HTERT RPE-1 (cell line): ENCODE data around the gene ANO9.

Experiments
- in situ Hi-C: fragments of 300-500 bp; cut with MboI; formaldehyde crosslinking; loops from 4 replicates; pipeline ENCODE4 v1.14.3; 2020; ENCODE audit warnings: low sequenced_read_pairs

ANO9 gene

DNA sequence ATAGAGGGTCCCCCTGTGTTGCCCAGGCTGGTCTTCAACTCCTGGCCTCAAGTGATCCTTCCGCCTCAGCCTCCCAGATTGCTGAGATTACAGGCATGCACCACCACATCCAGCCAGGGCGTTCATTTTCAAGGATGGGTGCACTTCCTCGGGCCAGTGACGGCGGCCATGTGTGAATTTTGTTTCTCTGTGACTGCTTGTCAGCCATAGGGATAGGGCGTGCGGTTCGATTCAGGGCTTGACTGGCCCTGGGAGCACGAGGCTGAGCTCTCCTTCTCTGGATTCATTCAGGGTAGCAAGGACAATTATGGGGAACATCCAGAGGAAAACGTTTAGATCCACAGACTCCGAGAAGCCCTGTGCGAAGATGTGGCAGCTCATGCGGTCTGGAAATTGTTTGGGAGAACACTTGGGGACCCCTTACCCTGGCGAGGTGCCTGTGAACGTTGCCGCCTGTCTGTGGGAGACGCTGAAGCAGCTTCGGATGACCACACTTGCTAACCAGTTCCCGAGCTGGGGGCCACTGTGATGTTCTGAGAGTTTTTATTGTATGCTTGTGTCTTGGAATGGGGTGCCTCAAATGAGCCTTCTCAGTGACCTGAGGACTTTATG lies 11.2 kb upstream of the ANO9 start:
- in situ Hi-C loops: no loop called here

DNA sequence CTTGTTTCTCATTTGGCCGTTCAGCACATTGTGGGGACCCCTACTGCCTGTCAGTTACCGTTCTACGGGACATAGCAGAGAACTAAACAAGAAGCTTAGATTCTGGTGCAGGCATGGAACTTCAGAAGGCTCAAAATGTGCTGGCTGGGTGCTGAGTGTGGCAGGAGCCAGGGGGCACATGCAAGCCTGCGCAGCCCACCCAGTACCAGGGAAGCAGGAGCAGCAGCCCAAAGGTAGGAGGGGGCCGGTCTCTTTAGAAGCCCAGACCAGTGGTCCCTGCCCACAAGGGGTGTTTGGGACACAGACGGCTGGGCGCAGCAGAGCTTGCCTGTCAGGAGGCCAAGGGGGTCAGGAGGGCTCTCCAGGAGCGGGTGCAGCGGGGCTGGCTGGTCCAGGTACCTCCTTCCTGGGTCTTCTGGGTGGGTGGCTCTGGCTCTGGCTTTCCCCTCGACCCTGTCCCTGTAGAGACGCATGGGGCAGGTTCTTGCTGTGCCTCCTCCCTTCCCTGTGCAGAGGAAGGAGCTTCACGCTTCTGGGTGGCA lies 10.5 kb upstream of the ANO9 start:
- in situ Hi-C loops: no loop called here

DNA sequence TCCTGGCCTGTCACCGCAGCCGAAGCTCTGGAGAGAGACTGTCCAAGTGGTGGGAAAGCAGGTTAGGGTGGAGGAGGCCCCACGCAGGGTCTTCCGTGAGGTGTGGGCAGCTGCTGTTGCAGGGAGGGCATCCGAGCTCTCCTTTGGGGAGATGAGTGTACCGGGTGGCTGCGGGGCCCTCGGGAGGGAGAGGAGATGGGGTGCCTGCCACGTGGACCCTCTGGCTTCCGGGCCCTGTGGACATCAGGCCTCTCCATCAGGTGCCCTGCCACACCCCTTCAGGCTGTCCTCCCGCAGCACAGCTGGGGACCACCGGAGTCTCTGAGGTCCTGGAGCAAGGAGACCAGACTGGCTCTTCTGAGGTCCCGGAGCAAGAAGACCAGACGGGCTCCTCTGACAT lies 9.9 kb upstream of the ANO9 start:
- in situ Hi-C loops: no loop called here

DNA sequence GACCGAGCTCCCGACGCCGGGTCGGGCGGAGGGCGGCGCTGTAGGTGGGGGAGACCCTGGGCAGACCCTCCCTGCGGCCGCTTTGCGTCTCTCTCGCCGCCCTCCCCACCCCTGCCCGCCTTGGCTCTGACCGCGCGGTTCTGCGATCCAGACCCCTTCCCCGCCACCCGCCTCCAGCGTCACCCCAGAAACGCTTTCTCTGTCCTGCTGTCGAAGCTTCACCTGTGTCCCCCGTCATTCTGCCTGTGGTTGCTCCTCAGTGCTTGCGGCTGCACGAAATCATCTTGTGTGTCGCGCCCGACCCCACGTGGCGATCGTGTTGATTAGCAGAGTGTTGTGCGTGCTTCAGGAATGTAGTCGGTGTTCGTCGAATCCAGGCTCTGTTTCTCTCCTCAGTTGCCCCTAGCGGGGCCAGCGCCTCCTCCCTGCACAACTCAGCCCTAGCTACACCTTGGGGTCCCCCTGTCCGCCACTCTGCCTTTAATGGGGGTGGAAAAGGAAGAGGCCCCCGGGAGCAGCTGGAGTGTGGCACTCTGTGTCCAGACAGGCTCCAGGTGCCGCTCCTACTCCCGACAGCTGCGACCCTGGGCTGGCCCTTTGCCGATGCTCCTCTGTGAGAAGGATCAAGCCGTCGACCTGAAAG lies 9.1 kb upstream of the ANO9 start:
- in situ Hi-C loops: no loop called here

DNA sequence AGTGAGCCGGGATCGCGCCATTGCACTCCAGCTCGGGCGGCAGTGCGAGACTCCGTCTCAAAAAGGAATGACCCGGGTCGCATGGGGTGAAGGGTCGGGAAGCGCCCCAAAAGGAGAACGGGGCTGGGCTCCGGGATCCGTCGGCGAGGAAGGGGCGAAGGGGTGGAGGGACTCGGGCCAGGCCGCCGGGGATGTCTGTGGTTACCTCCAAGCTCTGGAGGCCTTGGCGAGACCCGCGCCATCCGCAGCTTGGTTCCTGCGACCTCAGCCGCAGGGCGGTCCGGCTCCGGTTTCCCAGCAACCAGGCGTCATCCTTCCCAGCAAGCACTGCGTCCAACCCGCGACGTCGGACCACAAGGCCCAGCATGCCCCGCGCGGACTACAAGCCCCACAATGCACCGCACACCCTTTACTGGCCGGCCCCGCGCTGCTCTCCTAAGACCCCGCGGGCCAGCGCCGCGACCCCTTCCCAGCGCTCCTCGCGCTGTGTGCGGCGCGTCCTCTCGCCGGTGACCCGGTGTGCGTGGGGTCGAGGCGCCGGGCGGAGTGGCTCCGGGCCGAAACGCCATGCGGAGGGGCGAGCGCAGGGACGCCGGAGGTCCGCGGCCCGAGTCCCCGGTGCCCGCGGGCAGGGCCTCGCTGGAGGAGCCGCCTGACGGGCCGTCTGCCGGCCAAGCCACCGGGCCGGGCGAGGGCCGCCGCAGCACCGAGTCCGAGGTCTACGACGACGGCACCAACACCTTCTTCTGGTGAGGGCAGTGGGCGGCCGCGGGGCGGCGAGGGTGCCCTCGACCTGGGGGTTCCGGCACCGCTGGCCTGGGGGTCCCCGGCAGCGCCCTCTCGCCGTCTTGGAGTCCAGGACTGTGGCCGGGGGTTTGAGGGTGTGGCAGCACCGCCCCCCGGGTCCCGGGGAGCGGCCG lies 8.3 kb upstream of the ANO9 start, which contains the start of gene PTDSS2:
Gene PTDSS2, plus strand, starts transcription at position 391 of the 920 bp plus-strand sequence. Its CDS starts 177 bp downstream, at position 568.
- in situ Hi-C loops: no loop called here

DNA sequence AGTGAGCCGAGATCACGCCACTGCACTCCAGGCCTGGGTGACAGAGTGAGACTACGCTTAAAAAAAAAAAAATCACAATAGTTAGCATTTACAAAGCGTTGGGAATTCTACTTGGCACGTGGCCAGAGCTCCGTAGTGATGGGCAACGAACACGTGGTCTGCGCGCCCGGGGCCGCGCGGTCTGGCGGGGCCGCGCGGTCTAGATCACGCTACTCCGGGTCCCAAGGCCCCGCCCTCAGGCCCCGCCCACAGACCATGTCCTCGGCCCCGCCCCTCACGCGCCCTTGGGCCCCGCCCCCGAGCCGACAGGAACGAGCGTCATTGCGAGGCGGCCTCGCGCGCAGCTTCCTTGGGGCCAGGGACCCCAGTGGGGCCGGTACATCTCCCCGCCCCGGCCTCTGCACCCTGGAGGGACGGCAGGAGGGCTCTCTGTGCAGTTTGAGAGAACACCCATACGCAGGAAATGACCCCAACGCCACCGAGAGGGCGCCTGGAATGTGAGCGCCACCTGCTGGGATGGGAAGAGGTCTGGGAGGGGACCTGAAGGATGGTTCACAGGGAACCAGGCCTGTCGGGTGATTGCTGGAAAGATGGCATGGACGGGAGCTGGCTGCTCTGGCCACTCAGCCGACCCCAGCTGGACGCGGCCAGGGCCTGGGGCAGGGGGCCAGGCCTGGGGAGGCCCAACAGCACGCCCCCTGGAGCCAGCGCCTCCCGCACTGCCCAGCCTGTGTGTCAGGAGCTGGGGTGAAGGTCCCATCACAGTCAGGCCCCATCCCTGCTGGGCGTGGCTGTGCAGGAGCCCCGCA lies 6.3 kb upstream of the ANO9 start:
- in situ Hi-C loops: no loop called here

DNA sequence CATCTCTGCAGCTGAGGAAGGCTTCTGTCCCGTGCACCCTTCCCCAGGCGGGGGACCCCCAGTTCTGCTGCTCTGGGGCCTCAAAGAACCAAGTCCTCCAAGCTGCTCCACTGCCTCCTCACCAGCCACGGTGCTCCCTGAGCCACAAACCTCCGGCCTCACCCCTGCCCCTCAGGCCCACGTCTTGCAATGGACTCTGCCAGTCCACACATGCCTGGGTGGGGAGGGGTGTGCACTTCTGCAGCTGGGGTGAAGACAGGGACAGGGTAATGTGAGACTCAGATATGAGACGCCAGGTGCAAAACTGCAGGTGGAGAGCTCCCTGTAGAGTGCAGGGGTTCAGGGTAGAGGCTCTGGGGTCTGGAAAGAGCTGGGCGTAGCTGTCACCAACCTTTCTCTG lies 5.1 kb upstream of the ANO9 start:
- in situ Hi-C loops: no loop called here

DNA sequence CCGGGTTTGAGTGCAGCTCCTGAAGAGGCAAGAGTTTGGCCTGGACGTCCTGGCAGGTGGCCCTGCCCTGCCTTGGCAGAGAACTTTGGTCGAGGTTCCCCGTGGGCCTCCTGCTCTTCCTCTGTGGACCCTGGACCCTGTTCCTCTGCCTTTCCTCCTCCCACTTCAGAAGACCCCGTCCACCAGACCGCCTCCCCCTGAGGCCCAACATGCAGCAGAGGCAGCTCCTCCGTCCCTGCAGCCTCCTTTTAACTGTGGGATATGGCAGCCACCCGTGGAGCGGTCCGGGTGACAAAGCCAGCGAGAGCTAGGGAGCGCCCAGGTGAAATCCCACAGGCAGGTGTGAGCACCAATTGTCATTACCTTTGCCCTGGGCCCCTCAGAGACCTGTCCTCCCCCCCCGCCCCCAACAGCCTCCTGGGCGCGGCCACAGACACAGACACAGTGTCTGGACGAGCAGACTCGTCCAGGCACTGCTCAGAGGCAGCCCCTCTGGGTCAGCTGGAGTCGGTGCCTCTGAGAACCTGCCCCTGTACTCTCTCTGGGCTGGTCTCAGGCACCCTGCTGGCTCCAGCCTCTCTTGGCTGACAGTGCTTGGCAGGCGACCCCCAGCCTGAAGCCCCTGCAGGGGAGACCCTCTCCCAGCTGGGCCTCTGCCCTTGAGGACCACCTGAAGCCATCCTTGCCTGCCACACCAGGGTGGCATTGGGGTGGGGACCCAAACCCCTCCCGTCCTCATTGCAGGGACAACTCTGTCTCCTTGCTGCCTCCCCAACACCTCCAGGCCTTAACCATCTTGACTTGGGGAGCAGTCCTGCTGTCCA lies 4.2 kb upstream of the ANO9 start:
- in situ Hi-C loops: no loop called here

DNA sequence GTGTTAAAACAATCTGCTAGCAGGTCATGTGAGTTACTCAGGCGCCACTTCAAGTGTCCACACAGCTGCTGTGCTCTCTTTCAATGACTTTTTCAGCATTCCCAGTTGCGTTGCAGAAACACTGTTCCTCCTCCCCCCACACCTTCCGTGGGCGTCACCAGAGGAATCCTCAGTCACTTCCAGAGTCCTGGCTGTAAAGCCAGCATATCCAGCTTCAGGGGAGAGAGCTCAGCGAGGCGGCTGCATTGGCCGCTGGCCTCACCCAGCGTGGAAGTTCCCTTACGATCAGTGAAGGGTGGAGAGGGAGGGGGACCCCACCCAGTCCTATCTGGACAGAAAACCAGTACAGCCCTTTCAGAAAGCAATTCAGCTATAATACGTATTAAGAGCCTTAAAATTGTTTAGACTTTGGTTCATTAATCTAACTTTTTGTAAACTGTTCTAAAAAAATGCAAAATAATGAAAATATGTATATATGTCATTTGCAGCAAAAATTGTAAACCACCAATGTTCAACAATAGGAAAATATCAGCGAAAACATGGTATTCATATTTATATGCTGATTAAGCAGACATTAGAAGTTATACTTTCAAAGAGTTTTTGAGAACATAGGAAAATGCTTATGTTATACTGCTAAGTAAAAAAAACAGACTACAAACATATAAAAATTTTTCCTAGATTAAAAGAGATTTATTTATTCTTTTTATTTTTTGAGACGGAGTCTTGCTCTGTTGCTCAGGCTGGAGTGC lies 2.8 kb upstream of the ANO9 start:
- in situ Hi-C loops: no loop called here

DNA sequence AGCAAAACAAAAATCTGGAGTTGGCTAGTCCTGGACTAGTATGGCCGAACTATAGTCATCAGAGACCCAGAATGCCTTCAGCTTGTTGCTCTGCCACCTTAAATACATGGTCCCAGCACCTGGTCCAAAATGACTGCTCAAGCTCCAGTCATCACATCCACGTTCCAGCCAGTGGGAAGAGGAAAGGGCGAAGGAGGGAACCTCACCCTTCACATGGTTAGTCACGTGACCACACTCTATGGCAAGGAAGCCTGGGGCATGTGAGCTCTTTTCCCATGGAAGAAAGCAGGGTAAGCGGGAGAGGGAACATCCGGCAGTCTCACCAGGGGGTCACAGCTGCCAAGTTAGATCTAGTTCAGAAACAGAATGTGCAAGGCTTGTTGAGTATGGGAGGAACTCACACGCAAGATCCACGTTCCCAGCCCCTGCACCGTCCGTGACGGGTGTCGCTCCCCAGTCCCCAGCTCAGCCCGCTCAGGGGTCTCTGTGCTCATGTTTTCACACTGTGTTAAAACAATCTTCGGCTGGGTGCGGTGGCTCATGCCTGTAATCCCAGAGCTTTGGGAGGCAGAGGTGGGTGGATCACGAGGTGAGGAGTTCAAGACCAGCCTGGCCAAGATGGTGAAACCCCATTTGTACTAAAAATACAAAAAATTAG lies 1.9 kb upstream of the ANO9 start:
- in situ Hi-C loops: no loop called here

DNA sequence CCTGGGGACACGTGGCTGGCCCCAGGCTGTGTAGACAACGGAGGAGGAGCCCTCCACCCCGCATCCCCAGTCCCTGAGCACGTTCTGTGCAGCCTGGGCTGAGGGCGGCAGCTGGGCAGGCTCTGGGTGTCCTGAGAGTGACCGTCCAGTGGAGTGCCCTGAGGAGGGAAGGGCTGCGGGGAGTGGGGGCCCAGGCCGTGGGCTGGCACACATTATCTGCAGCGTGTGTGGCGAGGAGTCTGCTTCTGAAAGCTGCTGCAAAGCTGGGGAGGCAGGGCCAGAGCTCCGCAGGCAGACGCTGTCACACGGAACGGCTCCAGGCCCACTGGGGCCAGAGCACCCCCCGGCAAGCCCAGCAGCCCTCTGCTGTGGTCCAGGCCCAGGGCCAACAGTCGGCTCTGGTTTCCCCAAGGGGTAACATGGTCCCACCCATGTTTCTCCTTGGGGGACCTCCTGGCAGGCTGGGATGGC lies 835 bp upstream of the ANO9 start:
- in situ Hi-C loops: no loop called here

DNA sequence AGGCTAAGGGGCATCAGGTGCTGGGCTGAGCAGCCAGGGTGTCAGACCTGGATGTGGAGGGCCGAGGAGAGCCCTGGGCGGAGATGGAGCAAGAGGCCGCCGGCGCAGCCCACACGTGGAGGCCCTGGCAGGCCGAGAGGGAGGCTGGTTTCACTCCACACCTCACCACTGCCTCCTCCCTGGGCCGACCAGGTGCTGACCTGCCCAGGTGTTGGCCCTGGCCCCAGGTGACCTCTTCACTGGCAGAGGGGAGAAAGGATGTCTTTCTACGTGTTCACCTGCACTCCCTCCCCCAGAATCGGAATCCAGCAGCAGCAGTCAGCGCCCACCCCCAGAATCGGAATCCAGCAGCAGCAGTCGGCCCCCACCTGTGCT lies 781 bp downstream of the ANO9 start:
- in situ Hi-C loops: no loop called here

DNA sequence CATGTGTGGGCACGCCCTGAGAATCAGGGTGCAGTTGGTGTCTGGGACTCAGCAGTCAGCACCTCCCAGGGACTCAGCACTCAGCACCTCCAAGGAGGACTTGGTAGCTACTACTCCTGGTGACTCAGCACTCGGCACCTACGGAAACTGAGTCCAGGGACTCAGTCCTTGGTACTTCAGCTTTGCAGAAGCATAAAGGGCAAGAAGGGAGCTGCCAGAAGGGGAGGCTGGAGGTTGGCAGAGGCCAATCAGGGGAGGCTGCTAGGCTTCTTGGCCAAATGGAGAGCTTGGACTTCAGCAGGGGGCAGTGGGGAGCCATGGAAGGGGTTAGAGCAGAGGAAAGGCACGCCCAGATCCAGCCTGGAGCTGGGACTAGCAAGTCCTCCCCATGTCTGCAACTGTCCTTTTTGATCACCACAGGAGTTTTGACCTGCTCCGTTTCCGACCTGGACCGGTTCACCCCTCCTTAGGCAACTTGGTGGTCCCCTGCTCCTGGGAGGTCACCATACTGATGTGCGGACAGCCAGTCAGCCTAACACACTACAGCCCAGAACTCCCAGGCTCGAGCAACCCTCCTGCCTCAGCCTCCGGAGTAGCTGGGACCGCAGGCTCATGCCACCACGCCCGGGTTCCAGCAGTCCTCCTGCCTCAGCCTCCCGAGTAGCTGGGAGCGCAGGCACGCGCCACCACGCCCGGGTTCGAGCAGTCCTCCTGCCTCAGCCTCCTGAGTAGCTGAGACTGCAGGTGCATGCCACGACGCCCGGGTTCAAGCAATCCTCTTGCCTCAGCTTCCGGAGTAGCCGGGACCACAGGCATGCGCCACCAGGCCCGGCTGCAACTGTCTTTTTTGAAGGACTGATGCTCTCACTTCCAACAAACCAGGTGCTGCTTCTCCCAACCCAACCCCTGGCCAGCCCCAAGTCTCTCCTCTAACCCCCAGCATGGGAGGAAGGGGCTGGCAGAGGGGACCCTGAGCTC lies 1.5 kb downstream of the ANO9 start:
- in situ Hi-C loops: no loop called here

DNA sequence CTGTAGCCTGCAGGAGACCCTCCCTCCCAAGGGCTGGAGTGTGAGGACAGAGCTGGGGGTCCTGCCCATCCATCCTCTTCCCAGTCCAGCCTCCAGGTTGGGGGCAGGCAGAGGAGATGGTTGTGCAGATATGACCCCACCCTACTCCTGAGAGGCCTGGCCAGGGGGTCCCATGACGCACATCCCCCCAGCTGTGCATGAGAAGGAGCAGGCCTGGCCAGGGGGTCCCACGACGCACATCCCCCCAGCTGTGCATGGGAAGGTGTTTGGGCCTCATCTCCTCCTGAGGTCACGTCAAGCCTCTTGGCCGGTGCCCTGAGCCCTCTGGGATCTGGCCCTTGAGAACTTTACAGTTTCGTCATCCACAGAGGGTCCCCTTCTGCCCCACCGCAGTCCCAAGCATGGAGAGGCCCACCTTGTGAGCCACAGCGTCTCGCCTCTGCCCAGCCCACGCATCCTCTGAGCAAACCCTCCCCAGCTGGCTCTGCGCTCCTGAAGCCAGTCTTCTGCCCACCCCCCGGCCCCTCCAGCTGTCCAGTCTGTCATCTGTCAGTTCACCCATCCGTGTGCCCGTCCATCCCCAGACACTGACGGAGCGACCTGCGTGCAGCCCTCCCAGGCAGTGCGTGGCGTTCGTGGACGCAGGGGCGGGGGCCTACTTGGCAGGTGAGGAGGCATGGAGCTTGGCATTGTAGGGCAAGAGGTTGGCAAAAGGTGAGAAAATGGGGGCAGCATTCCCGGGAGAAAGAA lies 2.3 kb downstream of the ANO9 start:
- in situ Hi-C loops: no loop called here

DNA sequence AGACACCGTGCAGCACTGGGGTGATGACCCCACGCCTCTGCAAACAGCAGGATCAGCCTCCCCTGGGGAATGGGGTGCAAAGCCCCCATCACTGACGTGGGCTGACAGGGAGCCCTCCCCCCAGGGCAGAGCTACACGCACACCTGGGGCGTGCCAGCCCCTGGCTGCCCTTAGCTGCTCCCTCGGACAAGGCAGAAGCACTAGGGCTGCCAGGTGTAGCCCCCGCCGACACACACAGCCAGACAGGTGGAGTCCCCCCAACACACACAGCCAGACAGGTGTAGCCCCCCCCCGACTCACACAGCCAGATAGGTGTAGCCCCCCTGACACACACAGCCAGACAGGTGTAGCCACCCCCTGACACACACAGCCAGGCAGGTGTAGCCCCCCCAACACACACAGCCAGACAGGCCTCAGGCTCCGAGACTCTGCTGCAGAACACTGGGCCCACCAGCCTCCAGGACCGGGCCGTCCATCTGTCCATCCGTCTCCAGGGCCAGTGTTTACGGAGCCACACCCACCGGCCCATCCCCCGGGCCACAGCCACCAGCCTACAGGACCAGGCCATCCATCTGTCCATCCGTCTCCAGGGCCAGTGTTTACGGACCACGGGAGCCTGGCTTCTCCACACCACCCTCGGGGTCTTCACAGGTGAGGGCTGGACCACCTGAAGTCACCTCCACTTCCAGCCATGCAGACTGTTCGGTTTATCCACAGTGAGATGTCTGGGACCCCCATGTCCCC lies 3.5 kb downstream of the ANO9 start:
- in situ Hi-C loops: no loop called here
